Nephron (organoid): ENCODE data around the gene TNNI2.
"Not testable (repeated sequence)": the region's sequence is repeated elsewhere in the genome, so short reads cannot be mapped to it uniquely, and the experiment has no call there.

Source experiments
- H3K27ac Mint-ChIP-seq, 3 experiments: 2 replicates each; pipeline ENCODE4 v1.8.0; 2020; ENCODE audit warnings: mixed read lengths in 3 of 3, mild to moderate bottlenecking in 2 of 3, moderate library complexity in 1 of 3
- H3K27me3 Mint-ChIP-seq: 2 replicates; pipeline ENCODE4 v1.8.0; 2021; ENCODE audit warnings: low read depth, mild to moderate bottlenecking, moderate library complexity, mixed read lengths
- H3K36me3 Mint-ChIP-seq: 2 replicates; pipeline ENCODE4 v1.8.0; 2020; ENCODE audit warnings: low read depth, mixed read lengths
- H3K4me1 Mint-ChIP-seq: 2 replicates; pipeline ENCODE4 v1.8.0; 2020; ENCODE audit warnings: mixed read lengths
- H3K4me3 Mint-ChIP-seq, 3 experiments: 2 replicates each; pipeline ENCODE4 v1.8.0; 2020; ENCODE audit warnings: mild to moderate bottlenecking in 3 of 3, mixed read lengths in 3 of 3, moderate library complexity in 2 of 3
- H3K9me3 Mint-ChIP-seq: 2 replicates; pipeline ENCODE4 v1.8.0; 2020; ENCODE audit warnings: mixed read lengths
- CTCF ChIP-seq, 3 experiments: fragments of 200-600 bp; sonication (generic); IDR thresholded peaks; one replicate each; pipeline ENCODE4 v1.5.0; 2021; ENCODE audit warnings: antibody characterized with exemption in 3 of 3; ENCODE audit not compliant: unreplicated experiment in 3 of 3

TNNI2 gene

GRCh38 chr11:1883346-1884302 is 44.8 kb downstream of the TNNI2 start:
- Mint-ChIP-seq H3K4me1 (peaks cover 14% of the 10 kb centered on the region), H3K36me3 (no peaks in the 10 kb centered on the region), H3K9me3 (no peaks in the 10 kb centered on the region), H3K4me3 (no peak overlapping the region), H3K27me3 (no peaks in the 10 kb centered on the region), H3K27ac (no peak overlapping the region)
- no peak for TF ChIP-seq CTCF (IDR thresholded peaks at IDR 0.05; ENCODE audit: unreplicated experiment in 3 of 3)

- no peak for TF ChIP-seq CTCF (IDR thresholded peaks at IDR 0.05; ENCODE audit: unreplicated experiment in 3 of 3)
- H3K27ac Mint-ChIP-seq, result no peak overlapping the region
- H3K9me3 Mint-ChIP-seq, result no peaks in the 10 kb centered on the region
- no peaks in the 10 kb centered on the region for H3K36me3 Mint-ChIP-seq
- peaks cover 17% of the 10 kb centered on the region for H3K4me1 Mint-ChIP-seq
- H3K27me3 Mint-ChIP-seq, result no peaks in the 10 kb centered on the region
- no peak overlapping the region for H3K4me3 Mint-ChIP-seq
Observed at GRCh38 chr11:1884303-1884700, 45.5 kb downstream of the TNNI2 start.

GRCh38 chr11:1886551-1886950 is 47.8 kb downstream of the TNNI2 start:
- H3K4me3 Mint-ChIP-seq, H3K4me1 Mint-ChIP-seq, H3K9me3 Mint-ChIP-seq, H3K27me3 Mint-ChIP-seq, H3K36me3 Mint-ChIP-seq: not testable (repeated sequence)
- H3K27ac Mint-ChIP-seq, result peak overlapping the region in 2 of 3 experiments; percentile 31 to 55

- H3K4me3 Mint-ChIP-seq, result no peak overlapping the region
- peaks cover 6% of the 10 kb centered on the region for H3K4me1 Mint-ChIP-seq
- TF ChIP-seq CTCF (IDR thresholded peaks at IDR 0.05; ENCODE audit: unreplicated experiment in 3 of 3), result no peak
- H3K9me3 Mint-ChIP-seq, result no peaks in the 10 kb centered on the region
- H3K27me3 Mint-ChIP-seq, result no peaks in the 10 kb centered on the region
- no peaks in the 10 kb centered on the region for H3K36me3 Mint-ChIP-seq
- no peak overlapping the region for H3K27ac Mint-ChIP-seq
Observed at GRCh38 chr11:1887451-1888346, 48.9 kb downstream of the TNNI2 start.

DNA sequence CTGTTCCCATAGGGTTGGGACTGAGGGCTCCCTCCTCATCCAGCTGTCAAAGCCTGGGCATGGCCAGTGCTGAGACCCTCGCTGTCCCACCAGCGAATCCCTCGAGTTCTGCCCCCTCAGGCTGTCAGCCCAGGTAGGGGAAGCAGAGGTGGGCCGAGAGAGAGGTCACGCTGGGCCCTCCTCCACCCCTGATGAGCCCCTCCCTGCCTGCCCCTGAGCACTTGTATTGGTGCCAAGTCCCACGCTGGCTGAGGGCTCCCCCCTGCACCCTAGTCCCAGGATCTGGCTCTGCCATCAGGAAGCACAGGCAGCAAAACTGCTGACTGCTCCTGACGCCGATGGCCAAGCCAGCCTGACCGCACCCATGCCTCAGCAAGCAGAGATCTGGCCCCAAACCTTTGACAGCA is 49.6 kb downstream of the TNNI2 start:
- no peak for TF ChIP-seq CTCF (IDR thresholded peaks at IDR 0.05; ENCODE audit: unreplicated experiment in 3 of 3)
- Mint-ChIP-seq H3K4me3 (no peak overlapping the region), H3K27me3 (no peaks in the 10 kb centered on the region), H3K27ac (peak overlapping the region; percentile 45 to 77 (median 54)), H3K9me3 (no peaks in the 10 kb centered on the region), H3K4me1 (peaks cover 6% of the 10 kb centered on the region), H3K36me3 (no peaks in the 10 kb centered on the region)

DNA sequence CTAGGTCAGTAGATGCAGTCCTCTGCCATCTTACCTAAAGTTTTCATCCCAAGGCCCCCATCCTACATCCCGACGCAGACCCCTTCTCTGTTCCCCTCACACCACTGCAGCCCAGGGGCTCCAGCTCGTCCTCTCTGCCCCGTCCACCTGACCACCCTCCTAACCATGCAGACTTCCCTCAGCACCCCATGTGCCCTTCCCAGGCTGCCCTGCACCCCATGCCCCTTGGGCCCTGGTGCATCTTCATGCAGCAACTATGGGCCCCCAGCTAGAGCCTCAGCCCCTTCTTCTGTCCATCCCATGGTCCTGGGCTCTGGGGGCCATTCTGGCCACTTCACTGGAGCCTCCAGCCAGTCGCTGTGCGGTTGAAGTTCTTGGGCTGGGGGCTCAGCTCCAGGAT is 50.0 kb downstream of the TNNI2 start:
- TF ChIP-seq CTCF (IDR thresholded peaks at IDR 0.05; ENCODE audit: unreplicated experiment in 3 of 3), result no peak
- Mint-ChIP-seq H3K36me3 (no peaks in the 10 kb centered on the region), H3K9me3 (no peaks in the 10 kb centered on the region), H3K4me1 (peaks cover 6% of the 10 kb centered on the region), H3K27ac (peak overlapping the region; percentile 45 to 77 (median 54)), H3K27me3 (no peaks in the 10 kb centered on the region), H3K4me3 (no peak overlapping the region)
